Measurements from ENCODE around the gene SMAD3. TPM values are rescaled to one million over a fixed set of nuclear protein-coding genes. Genes with fewer than 3 reads are reported as not detected.
"Not testable (repeated sequence)": the region's sequence is repeated elsewhere in the genome, so short reads cannot be mapped to it uniquely, and the experiment has no call there.

The SMAD3 gene
- total RNA-seq, 2 donors from 2014 or later, result 20.8 to 37.8 TPM

- Histone ChIP-seq H3K27ac (no peak overlapping the region), H3K27me3 (no peaks in the 10 kb centered on the region), H3K36me3 (peaks cover 6% of the 10 kb centered on the region), H3K9me3 (no peaks in the 10 kb centered on the region), H3K4me3 (no peak overlapping the region), H3K4me1 (peaks cover 0 to 84% of the 10 kb centered on the region in 2 donors)
- DNase-seq (ENCODE audit: low spot score), result no peak
- no peak for TF ChIP-seq CTCF (IDR thresholded peaks at IDR 0.05)
Observed at GRCh38 chr15:67072442-67072841, 7.0 kb downstream of the SMAD3 start.

GRCh38 chr15:67072958-67073357, 7.6 kb downstream of the SMAD3 start:
- no peak overlapping the region for H3K4me3 ChIP-seq
- H3K9me3 ChIP-seq, result no peaks in the 10 kb centered on the region
- H3K27ac ChIP-seq, result no peak overlapping the region
- no peak for DNase-seq (ENCODE audit: low spot score)
- peaks cover 6% of the 10 kb centered on the region for H3K36me3 ChIP-seq
- no peak for TF ChIP-seq CTCF (IDR thresholded peaks at IDR 0.05)
- H3K4me1 ChIP-seq, result peaks cover 0 to 84% of the 10 kb centered on the region in 2 donors
- no peaks in the 10 kb centered on the region for H3K27me3 ChIP-seq

GRCh38 chr15:67074886-67075229, 9.5 kb downstream of the SMAD3 start:
- Histone ChIP-seq H3K27ac (peak overlapping the region; percentile 32 to 72), H3K4me3 (no peak overlapping the region), H3K27me3 (no peaks in the 10 kb centered on the region), H3K36me3 (peaks cover 6% of the 10 kb centered on the region), H3K4me1 (peaks cover 0 to 79% of the 10 kb centered on the region in 2 donors), H3K9me3 (no peaks in the 10 kb centered on the region)
- no peak for TF ChIP-seq CTCF (IDR thresholded peaks at IDR 0.05)
- DNase-seq (ENCODE audit: low spot score), result no peak

GRCh38 chr15:67075555-67076135, 10.2 kb downstream of the SMAD3 start:
- Histone ChIP-seq H3K4me1 (peaks cover 0 to 79% of the 10 kb centered on the region in 2 donors), H3K27ac (peak overlapping the region; percentile 32 to 72)
- H3K27me3 ChIP-seq; H3K4me3 ChIP-seq; DNase-seq (ENCODE audit: low spot score); H3K36me3 ChIP-seq; H3K9me3 ChIP-seq: not testable (repeated sequence)

- Histone ChIP-seq H3K4me1 (peaks cover 0 to 81% of the 10 kb centered on the region in 2 donors), H3K27me3 (no peaks in the 10 kb centered on the region), H3K4me3 (no peak overlapping the region), H3K27ac (peak overlapping the region; percentile 3 to 72), H3K9me3 (no peaks in the 10 kb centered on the region), H3K36me3 (no peaks in the 10 kb centered on the region)
- no peak for TF ChIP-seq CTCF (IDR thresholded peaks at IDR 0.05)
- DNase-seq (ENCODE audit: low spot score), result no peak
Observed at GRCh38 chr15:67076147-67076843, 10.9 kb downstream of the SMAD3 start.

- TF ChIP-seq CTCF (IDR thresholded peaks at IDR 0.05), result no peak
- Histone ChIP-seq H3K4me1 (peaks cover 0 to 91% of the 10 kb centered on the region in 2 donors), H3K4me3 (no peak overlapping the region), H3K27me3 (no peaks in the 10 kb centered on the region), H3K9me3 (no peaks in the 10 kb centered on the region), H3K27ac (peak overlapping the region; percentile 35 to 40), H3K36me3 (no peaks in the 10 kb centered on the region)
- no peak for DNase-seq (ENCODE audit: low spot score)
Observed at GRCh38 chr15:67077641-67078215, 12.3 kb downstream of the SMAD3 start.

All from right atrium auricular region (tissue), 2 donors.